GM21367 (cell line): ENCODE measurements around the gene TXLNB.
"Not testable (repeated sequence)": the region's sequence is repeated elsewhere in the genome, so short reads cannot be mapped to it uniquely, and the experiment has no call there.

Experiments used
- ATAC-seq: cut with Tn5 transposase; IDR thresholded peaks from one replicate; pipeline ENCODE4 v1.9.1; 2021; ENCODE audit not compliant: unreplicated experiment

The TXLNB gene

DNA sequence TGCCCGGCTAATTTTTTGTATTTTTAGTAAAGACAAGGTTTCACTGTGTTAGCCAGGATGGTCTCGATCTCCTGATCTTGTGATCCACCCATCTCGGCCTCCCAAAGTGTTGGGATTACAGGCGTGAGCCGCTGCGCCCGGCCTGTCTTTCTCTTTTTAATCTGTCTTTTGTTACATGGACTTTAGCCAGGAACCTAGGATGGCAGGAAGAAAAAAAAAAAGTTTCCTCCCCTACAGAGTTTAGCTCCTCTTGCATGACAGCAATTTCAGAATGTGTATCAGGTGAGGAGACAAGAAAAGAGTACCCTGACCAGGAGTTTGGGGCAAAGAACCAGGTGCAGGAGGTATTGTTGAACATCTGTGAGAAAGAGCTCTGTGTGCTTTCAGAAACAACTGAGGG lies 21.4 kb upstream of the TXLNB start:
- ATAC-seq: no peak

DNA sequence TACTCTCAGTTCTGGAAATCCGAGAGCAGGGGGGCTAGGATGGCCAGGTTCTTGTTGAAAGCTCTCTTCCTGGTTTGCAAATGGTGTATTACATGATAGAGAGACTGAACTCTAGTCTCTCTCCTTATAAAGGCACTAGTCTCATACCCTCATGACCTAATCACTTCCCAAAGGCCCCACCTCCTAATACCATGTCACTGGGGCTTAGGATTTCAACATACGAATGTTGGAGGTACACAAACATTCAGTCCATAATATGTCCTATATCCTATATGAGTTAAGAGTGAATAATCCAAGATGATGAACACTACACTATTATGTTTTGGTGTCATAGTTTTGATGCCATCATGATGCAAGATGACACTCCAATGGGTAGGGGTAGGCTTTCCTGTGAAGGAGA lies 20.0 kb upstream of the TXLNB start:
- ATAC-seq: no peak

DNA sequence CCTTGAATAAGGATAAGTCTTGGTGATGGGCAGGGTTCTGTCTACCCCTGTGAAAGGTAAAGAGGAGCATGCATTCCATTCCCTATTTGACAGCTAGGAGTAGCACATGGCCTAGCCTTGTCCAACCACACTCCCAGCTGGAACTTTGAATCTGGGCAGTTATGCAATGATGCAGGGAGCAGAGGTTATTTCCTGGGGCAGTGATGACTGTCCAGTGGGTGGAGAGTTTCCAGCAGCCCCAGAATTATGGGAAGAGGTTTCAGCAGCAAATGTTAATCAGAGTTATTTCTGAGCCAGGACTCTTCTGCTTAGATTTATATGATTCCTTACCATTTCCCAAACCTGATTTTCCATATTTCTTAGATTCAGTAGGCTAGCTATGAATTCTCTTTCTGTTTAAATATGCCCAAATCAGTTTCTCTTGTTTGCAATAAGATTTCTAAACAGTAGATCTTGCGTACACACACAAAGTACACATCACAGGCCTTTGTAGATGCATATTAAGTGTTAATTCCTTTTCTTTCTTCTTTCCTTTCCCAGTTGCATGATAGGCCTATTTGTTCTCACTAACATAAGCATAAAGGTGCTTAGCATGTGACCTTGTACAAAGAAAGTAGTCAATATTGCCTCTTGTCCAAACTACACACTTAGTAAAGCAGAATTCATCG lies 17.3 kb upstream of the TXLNB start:
- no peak for ATAC-seq

DNA sequence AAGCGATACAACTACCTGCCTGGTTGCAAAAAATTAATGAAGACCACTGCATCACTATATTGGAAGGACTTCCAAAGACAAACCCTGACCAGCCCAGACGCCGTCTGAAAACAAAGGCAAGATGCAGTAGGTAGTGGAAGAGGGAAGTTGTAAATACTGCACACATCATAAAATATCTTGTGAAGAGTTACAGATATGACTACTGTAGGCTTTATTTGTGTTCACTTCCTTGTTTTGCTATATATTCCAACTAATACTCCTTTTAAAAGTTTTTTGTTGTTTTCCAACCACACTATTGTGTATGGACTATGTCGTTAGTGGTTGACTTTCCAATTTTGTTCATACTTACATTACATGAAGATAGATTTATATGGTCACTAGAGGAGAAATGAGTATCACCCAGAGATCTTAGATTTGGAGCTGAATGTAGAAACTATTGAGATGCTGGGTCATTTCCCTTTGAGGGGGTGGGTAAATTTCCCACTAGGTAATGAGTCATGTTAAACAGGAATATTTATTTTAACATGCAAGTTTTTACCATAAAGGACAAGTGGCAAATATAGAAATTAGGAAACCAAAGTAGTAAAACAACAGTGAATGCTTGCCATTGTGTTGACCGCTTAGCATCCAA lies 16.6 kb upstream of the TXLNB start:
- ATAC-seq: peak; percentile 57

DNA sequence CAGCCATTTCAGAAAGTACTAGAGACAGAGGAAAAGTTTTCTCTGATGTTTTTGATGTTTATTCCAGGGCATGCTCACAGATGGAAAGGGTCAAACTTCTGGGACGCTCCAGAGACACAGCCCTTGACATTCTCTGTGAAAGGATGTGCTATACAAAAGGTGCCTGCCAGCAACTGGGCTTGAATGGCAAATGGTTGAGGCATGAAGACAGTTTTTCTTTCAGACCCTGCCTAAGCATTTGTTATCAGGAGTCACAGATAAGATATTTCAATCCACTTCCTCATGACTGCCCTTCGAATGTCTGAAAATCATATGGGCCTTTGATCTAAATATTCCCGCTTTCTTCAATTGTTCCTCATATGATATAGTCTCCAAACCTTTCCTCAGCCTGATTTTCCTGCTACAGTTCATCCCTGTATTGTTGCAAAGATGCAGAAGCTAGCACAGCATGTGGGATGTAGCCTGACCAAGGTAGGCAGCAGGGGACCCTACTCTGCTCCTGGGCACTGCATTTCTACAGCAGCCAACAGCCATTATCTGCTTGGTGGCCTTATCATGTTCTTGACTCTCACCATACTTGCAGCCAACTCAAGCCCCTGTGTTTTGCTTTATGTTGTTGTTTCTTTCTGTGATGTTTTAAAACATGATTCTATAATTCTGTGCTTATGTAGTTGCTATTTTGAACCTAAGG lies 14.6 kb upstream of the TXLNB start:
- ATAC-seq: no peak

DNA sequence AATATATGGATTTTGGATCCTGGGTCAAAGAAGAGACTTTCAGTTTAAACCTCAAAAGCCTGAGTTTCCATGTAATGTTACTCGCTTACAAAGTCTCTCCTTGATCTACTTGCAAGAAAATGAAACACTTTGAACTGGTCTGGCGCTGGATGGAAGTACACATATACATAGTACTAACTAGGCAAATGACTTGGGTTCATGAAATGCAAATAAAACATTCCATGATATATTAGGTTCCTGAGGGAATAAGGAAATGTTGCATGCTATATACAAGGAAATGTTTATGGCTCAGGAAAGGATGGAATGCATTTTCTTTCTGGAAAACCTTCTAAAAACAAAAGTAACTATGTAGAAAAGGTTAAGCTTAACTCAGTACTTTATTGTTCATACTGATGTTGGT lies 11.4 kb upstream of the TXLNB start:
- no peak for ATAC-seq

DNA sequence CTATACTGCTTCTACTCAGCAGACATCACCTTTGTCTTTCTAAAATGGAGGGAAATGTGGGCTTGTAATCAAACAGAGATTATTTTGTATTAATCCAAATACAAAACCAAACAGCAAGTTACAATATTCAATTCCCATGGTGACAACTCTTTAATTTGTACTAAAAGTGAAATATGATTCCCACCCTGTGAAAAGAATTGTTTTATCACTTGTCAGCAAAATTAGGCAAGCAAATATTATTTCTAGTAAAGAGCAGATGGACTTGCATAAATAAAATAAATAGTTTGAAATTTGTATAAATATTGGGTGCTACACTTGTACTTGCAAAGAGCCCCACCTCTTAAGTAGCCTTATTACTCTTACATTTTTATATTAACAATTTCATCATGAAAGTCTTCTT lies 6.1 kb upstream of the TXLNB start:
- ATAC-seq: no peak

DNA sequence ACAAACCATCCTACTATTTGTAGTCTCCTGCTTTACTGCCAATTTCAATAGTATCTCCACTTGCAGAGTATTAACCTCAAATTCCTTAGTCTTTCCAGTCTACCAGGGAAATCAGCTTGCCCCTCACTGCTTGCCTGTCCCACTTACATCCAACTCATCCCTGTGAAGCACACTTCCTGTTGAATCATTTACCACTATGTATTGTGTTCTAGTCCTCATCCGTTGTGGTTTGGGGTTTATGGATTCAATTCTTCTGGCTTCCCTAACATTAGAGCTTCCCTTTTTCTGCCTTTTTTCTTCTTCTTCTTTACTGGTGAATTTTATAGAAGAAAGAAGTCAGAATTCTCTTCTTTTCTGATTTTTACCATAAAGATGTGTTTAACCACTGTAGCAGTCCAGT lies 5.1 kb upstream of the TXLNB start:
- no peak for ATAC-seq

DNA sequence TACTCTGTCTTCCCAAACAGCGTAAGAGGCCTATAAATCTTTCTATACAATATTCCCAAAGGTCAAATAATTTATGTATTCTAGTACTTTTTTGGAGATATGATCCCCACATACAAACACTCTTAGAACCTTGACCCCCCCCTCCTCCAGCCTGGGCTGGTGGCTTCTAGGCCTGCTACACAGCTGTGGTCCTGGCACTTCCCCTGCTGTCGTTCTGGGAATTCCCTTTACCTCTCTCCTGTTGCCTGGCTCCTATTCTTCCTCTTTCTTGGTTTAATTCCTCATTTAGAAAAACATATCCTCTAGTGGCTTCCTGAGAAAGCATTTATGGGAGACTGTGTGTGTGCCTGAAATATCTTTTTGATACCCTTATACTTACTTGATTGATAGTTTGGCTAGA lies 4.1 kb upstream of the TXLNB start:
- no peak for ATAC-seq

DNA sequence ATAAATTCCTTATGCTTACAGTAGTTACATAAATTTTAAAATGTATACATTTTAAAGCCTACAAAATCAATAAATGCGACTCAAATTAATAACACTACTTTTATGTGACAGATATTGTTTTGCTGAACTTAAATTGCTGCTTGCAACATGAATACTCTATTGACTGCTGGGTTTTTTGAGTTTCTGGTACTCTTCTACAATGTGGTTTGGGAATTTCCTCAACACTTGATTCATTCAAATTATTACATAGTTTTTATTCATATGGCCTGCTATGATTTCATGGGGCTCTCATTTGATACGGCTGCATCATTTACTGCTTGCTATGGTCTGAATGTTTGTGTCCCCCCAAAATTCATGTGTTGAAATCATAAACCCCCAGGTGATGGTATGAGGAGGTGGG lies 2.3 kb upstream of the TXLNB start:
- ATAC-seq: no peak

DNA sequence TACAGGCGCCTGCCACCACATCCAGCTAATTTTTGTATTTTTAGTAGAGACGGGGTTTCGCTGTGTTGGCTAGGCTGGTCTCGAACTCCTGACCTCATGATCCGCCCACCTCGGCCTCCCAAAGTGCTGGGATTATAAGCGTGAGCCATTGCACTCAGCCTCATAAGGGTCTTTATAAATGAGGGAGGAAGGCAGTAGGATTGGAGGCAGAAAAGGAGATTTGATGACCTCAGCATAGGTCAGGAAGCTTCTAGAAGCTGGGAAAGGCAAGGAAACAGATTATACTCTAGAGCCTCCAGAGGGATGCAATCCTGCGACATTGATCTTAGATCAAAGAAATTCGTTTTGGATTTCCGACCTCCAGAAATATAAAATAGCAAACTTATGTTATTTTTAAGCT lies 1.4 kb upstream of the TXLNB start:
- not testable (repeated sequence) for ATAC-seq

DNA sequence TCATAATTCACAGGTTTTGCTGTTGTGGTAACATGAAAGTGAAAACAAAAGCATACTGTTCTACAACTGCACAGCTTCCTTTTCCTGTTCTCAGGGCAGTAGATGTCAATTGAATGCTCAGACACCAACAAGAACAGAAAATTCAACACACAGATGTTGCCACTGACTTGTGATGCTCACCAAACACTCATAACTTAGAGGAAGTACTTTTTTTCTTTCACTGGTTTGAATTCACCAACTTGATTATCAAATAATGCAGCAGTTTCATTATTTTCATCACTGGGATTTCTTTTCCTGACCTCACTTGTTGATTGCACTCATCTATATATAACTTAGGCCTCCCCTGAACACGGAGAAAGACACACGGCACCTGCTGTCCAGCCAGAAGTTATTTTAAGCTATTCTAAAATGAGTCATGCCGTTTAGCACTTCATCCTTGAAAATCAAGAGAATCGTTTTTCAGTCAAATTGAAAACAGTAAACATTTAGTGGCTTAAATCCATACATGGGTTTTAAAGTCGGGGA lies 949 bp downstream of the TXLNB start:
- ATAC-seq: peak; percentile 73

DNA sequence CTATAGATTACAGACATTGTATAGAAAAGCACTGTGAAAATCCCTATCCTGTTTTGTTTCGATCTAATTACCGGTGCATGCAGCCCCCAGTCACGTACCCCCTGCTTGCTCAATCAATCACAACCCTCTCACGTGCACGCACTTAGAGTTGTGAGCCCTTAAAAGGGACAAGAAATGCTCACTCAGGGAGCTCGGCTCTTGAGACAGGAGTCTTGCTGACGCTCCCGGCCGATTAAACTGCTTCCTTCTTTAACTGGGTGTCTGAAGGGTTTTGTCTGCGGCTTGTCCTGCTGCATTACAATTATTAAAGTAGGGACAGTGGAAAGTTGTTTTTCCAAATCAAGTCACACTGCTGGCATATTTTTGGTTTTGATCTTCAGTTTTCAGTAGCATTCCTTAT lies 2.6 kb downstream of the TXLNB start:
- ATAC-seq: no peak

DNA sequence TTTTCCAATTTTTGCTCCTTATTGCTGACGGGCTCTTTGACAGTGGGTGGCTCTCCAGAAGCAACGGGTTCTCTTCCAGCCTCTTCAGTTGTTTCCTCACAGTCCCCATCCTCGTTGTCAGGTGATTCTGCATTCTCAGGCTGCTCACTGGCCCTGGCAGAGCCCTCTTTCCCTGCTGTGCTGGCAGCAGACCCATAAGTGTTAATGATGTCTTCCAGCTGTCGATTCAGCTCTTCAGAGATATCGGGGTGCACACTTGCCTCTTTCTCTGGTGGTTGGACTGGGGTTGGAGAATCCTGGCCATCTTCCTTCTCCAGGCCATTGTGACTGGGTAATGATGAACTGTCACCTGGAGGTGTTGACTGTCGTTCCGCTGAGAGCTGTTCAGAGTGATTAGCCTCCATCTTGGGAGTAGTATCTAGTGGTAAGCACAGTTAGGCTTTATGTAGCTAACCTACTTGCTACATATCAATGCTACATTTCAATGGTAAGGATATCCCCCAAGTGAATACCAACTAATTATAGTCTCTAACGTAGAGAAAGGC lies 3.2 kb downstream of the TXLNB start:
- ATAC-seq: no peak

DNA sequence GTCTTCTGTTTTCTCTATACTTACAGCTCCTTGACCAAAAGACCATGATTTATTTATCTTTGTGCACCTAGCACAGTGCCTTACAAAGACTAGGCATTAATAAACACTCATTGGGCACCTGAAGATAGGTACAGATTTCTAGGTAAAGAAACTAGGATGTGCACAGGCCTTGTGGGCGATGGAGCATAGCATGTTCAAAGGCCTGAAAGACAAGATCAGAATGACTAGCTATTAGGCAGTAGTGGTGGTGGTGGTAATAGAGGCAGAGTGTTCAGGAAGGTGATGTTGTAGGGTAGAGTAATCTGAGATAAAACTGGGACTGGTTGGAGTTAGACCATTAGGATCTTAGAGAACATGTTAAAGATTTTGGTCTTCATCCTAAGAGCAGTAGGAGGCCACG lies 3.9 kb downstream of the TXLNB start:
- ATAC-seq: no peak

DNA sequence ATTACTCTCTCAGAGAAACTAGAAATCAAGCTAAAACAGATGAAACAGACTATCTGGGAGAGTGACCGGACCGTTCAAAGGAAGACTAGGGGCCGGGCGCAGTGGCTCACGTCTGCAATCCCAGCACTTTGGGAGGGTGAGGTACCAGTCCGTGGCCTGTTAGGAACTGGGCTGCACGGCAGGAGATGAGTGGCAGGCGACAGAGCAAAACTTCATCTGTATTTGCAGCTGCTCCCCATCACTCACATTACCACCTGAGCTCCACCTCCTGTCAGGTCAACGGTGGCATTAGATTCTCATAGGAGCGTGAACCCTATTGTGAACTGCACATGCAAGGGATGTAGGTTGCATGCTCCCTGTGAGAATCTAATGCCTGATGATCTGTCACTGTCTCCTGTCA lies 5.4 kb downstream of the TXLNB start:
- not testable (repeated sequence) for ATAC-seq

DNA sequence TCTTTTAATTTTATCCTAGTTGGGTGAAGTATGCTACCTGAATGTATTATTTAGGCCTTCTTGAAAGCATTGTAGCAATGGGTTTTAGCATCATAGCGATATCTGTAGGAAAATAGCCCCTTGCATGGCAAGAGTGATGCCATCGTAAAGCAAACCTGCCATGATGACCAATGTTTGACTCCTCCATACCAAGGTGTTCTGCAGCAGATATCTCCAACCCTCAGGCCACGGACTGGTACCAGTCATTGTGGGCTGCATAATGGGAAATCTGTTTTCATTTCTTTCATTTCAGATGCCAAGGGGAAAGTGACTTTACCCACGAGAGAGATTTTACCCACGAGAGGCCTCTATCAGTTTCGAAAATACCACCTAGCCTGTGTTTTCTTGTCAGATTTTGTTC lies 6.2 kb downstream of the TXLNB start:
- ATAC-seq: no peak

DNA sequence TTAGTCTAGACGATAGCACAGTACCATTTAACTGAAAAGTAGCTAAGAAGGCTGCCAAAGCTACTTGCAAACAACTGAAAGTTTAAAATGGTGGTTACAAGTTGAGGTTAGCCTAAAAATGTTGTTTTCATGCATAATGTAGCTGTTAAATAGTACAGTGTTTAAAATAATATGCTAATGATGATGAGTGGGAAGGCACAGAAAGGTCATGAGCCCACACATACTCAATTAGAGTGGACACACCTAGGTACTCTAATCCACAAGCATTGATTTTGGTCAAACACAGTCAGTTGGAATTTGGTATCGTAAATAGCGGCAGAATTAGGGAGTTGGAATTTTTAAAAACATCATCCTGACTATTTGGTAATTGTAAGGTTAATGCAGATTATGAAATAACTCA lies 7.0 kb downstream of the TXLNB start:
- ATAC-seq: no peak

DNA sequence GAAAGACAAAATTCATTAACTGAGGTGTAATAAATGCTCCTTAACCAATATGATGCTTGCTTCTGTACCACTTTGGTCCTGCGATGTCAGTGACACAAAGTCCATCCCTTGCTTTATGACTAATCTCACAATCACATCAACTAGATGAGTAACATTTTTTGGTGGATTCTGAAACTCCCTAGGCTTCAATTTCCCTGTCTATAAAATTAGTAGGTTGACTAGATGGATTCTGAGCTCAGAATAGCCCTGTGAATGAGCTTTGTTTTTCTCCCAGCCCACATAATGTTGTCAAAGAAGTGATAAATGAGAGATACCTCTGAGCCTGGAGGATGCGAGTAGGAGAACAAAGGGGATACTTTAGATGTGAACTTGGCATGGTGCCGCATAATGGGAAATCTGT lies 9.1 kb downstream of the TXLNB start:
- ATAC-seq: no peak

DNA sequence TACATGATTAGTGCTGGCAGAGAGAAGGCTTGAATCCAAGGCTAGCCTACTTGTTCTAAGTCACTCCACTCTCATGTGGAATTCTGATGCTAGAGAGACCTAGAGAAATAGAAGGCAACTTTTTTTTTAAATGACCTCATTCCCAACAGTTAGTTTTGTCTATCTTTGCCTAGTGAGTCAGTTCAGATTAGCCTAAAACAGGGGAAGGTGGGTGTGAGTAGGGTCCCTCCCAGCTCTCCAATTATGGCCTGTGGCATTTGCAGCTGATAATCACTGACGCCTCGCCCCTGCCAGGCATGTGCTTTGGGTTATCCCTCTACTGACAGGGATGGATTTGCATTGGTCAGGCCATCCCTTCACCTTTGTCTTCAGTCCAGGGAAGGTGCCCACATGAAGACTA lies 13.6 kb downstream of the TXLNB start:
- ATAC-seq: no peak

DNA sequence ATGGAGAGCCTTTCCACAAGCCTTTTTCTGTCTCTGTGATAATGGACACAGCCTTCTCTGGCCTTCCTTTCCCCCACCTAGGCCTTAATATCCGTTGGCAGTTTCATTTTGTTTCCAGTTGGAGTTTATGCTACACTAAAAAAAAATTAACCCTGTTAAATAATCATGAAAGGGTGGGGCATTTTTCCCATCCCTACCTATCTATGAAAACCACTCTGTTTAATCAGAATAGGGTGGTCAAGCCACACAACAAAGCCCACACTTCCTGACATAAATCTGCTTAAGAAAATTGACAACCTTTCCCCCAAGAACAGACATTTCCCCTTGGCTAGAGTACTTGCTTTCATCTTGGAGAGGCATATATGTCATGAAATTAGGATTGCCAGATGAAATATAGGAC lies 14.2 kb downstream of the TXLNB start:
- no peak for ATAC-seq

DNA sequence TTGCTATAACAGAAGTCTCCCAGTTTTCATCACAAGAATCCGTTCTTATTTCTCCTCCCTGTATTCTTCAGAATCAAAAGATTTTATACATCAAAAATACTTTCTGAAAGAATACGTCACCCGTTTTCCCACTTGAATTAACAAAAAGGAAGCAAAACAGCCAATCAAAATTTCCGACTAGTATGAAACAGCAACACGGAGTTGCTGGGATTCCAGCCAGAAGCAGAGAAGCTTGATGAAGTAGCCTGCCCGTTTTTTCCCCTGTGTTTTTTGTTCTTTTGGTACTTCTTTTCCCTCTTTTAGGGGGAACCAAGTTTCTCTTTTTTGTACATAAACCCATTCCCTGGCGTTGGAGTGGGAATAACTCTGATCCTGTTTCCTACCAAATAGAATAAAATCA lies 14.6 kb downstream of the TXLNB start:
- ATAC-seq: no peak
